GM18499 (cell line): Measurements from ENCODE around the gene SIMC1.

ENCODE experiments used
- ATAC-seq: cut with Tn5 transposase; IDR thresholded peaks from one replicate; pipeline ENCODE4 v1.9.1; 2021; ENCODE audit warnings: moderate number of reproducible peaks; ENCODE audit not compliant: insufficient read depth, unreplicated experiment

The SIMC1 gene

GRCh38 chr5:176384366-176384930 lies 146.2 kb downstream of the SIMC1 start:
- ATAC-seq = no peak

- ATAC-seq = no peak
These were observed 146.8 kb downstream of the SIMC1 start for GRCh38 chr5:176384991-176385390.

GRCh38 chr5:176386491-176386890 lies 148.3 kb downstream of the SIMC1 start:
- no peak for ATAC-seq

- no peak for ATAC-seq
These were observed 149.2 kb downstream of the SIMC1 start for GRCh38 chr5:176387384-176387925.

- ATAC-seq = no peak
These were observed 149.8 kb downstream of the SIMC1 start for GRCh38 chr5:176388003-176388443.

GRCh38 chr5:176388444-176389134 lies 150.4 kb downstream of the SIMC1 start, which contains the start of the genes HIGD2A and NOP16:
Gene HIGD2A, plus strand, starts transcription at chr5:176388751. Its CDS starts 69 bp downstream, at chr5:176388820.
Gene NOP16, minus strand, starts transcription at chr5:176388598. Its CDS starts 59 bp downstream, at chr5:176388539.
- peak; percentile 73 for ATAC-seq

- ATAC-seq = peak; percentile 18
These were observed 151.2 kb downstream of the SIMC1 start for GRCh38 chr5:176389135-176390123.

- ATAC-seq = no peak
These were observed 153.3 kb downstream of the SIMC1 start for GRCh38 chr5:176391479-176391878.

- no peak for ATAC-seq
These were observed 153.8 kb downstream of the SIMC1 start for GRCh38 chr5:176391999-176392398.

- ATAC-seq = no peak
These were observed 154.3 kb downstream of the SIMC1 start for GRCh38 chr5:176392526-176392925.

GRCh38 chr5:176394096-176394495 lies 155.9 kb downstream of the SIMC1 start:
- no peak for ATAC-seq

GRCh38 chr5:176394881-176395675 lies 156.9 kb downstream of the SIMC1 start:
- no peak for ATAC-seq
